CD4-positive, alpha-beta T cell treated with Interleukin-17A for 4 hours (primary cell): ENCODE results near the gene TBC1D30.
"Not testable (repeated sequence)": the region's sequence is repeated elsewhere in the genome, so short reads cannot be mapped to it uniquely, and the experiment has no call there.

Experiments
- DNase-seq: peaks from one replicate; pipeline ENCODE4 v3.0.0-alpha.2; 2020; ENCODE audit warnings: mixed read lengths

TBC1D30 gene

DNA sequence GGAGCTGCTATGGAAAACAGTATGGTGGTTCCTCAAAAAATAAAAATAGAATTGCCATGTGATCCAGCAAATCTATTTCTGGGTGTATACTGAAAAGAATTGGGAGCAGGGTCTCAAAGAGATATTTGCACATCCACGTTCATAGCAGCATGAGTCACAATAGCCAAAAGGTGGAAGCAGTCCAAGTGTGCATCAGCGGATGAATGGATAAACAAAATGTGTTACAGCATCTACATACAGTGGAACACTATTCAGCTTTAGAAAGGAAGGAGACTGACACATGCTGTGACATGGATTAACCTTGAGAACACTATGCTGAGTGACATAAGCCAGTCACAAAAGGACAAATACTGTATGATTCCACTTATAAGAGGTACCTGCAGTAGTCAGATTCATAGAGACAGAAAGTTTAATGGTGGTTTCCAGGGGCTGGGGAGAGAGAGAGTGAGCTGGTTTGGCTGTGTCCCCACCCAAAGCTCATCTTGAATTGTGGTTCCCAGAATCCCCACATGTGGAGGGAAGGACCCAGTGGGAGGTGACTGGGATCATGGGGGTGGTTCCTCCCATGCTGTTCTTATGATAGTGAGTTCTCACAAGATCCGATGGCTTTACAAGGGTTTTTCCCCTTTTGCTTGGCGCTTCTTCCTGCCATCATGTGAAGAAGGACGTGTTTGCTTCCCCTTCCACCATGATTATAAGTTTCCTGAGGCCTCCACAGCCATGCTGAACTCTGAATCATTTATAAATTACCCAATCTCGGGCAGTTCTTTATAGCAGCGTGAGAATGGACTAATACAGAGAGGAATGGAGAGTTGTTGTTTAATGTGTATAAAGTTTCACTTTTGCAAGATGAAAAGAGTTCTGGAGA, 17.6 kb upstream of the TBC1D30 start:
- no peak for DNase-seq

DNA sequence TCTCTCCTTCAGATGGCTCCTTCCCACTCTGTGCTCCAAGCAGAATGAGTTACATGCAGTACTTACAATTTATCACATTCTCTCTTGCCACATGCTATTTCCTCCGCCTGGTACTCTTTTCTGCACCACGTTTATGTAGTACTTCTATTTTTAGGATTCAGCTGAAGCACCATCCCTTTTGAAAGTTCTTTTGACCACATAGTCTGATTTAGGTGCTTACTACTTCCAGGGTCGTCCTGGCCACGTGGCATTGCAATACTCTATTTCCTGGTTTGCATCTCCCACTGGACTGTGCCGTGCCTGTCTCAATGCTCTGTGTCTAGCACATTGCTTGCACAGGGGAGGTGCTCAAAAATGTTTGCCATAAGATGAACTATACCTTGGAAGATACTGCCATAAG, 16.3 kb upstream of the TBC1D30 start:
- DNase-seq: no peak

DNA sequence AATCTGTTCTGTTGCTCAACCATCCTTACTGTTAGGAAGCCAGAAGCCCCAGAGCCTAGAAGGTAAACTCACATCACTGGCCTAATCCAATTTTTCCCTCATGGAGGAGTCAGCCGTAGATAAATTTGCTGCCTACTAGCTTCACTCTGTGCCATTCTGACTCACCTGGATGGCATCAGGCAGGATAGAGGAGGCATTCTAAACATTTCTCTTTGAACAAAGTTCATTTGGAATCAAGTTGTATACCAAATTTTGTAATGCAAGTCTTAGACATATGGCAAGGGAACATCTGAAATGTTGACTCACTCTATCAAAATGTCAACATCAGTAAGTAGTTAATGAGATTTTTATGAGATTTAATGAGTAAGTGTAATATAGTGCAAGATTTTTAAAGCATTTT, 13.6 kb upstream of the TBC1D30 start:
- no peak for DNase-seq

DNA sequence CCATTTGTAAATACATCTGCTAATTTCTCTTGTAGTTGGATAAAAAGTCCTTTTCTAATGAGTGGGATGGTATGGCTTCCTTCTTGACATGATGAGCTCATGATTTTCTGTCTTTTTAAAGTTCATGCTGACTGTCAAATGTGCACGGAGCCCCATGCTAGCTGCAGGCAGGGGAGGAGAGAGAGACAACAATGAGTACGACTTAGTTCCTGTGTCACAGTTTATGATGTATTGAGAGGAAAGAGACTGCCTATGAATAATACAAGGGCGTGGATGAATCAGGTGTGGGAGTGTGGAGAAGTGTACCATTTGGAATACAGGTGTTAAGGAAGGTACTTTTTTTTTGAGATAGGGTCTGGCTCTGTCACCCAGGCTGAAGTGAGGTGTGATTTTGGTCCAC, 10.7 kb upstream of the TBC1D30 start:
- no peak for DNase-seq

DNA sequence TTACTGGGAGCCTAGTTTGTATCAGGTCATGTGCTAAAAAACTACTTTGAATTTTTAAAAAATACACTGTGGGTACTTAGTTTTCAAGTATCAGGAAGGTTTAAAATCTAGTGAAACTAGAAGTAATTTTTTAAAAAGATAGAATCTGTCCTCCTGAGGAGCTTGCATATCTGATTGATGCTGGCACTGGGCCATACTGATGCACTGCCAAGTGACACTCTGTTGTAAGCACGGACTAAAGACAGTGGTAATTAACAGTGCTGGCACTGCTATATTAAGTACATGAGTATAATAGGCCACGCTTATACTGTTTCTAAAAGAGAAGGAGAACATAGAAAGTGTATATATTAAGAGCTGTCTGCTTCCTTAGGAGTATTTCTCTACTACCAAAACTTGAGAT, 10.0 kb upstream of the TBC1D30 start:
- DNase-seq: no peak

DNA sequence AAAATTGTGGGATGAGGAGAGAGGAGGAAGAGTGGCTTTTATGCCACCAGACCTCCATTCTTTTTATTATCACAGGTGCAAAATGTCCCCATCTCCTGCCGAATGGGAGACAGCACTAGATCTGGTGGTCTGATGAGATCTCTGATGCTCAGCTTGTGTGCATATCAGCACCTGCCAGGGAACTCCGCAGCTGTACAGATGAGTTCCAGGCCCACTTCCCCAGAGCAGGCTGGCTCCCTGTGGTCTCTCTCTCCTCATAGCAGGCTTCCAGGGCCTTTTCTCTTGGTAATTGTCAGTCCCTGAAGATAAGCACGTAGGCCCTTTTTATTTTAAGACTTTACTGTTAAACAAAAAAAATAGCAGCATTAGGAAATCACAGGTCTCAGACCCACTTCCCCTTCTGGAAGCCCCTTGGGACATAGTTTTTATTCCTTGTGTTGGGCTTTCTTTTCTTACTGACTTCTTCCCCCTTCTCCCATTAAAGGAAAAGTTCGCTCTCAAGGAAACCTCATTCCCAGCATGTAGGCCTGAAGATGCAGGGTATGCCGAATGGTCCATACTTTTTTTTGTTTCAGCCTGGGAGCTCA, 4.5 kb upstream of the TBC1D30 start:
- no peak for DNase-seq

DNA sequence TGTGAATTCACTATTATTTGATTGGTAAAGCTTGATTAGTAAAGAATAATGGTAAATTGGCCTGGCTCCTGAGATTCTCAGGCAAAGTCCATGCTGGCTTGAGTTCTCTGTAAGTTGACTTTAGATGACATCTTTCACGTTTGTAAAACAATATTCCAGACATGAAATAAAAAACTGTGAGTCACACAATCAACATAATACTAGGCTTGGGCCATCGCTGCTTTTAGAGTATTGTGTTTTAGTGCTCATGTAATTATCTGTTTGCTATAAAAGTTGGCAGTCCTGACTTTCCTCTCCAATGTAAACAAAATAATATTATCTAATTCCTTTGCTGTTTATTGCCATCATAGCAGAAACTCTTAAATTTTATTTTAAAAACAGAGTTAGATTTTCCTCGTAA, 3.9 kb upstream of the TBC1D30 start:
- no peak for DNase-seq

DNA sequence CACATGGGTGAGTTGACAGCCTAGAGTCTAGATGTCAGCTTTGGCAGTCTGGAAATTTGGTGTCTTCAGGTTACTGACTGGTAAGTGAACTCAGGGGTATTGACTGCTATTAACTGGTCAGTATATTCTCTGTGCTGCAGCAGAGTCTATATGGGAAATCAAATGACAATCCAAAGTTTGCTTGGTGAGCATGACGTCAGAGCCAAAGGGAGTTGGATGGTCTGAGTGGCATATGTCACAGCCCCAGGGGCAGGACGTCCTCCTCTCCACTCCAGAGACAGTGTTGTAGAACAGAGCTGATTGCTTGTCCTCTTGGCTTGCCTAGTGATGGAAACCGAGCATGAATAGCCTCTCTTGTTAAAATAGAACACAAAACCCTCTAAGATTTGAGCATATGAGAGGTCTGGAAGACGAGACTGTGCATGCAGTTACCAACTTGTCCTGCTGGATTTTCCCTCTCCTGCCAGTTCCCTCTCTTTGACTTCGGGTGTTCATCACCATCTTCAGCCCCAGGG, 3.3 kb upstream of the TBC1D30 start:
- no peak for DNase-seq

DNA sequence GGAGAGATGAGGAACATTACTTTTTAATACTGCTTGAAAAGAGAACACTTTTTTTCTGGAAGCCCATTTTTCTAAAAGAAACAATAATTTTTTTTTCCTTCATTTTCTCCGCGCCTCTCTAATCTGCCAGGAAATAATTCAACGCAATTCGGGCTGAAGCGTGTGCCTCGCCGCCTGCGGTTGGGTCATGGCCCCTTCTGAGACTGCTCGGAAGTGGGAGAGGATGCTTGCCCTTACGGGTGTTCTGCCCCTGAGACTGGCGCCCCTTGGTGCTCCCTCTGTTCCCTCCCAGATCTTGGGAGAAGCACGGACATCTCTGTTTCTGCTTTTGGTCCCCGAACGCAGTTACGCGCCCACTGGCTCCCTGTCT, 332 bp upstream of the TBC1D30 start:
- DNase-seq: no peak

DNA sequence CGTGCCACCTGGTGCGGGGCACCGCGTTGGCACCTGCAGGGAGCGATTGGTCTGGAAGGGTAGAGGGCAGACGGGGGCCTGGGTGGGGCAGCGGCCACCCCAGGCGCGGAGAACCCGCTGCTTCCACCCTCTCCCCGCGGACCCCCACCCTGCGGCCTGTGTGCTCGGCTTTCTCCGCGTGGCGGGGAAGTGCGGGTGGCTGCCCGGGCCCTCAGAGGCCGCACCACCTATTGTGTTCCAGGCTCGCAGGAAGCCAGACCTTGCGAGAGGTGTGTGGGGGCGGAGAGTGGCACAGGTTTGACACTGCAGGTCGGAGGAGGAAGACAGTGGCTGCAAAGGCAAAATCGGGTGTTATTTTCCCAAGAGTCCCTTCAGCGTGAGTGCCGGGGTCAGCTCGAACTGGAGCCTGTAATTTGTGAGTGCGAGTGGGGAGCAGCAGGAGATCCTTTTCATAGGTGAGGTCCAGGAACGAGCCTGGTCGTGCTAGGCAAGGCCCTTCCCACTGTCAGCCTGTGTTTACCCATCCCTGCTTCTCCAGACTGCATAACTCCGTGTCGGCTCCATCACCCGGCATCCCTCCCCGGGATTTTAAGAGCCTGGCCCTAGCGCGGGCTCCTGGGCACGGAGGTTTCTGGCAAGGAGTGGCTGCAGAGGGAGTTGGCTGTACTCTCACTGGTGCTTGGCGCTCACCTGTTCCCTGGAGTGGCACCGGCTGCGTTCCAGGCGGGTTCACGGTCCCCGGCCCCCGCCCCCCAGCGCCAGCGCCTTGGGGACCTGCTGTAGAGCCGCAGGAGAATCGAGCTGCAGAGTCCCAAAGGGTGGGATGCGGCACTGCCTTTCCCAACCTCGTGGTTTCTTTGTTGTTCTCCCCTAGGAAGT, 935 bp downstream of the TBC1D30 start:
- DNase-seq: no peak

DNA sequence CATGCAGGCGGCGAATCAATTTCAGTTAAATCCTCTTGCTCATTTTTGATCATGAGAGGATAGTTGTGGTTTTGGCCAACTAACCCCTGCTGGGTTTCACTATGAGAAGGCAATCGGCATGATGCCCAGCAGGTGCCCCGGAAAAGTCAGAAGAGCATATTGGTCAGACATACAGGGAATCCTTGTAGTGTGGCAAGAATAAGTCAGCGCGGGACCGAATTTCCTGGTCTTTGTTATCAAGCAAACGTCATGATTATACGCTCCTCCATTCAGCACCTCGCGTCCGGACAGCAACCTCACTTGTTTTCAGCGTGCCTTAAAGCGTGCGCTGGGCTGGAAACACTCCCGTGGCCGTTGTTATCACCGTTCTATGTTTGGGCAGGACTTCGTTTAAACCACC, 1.8 kb downstream of the TBC1D30 start:
- peak; percentile 20 for DNase-seq

DNA sequence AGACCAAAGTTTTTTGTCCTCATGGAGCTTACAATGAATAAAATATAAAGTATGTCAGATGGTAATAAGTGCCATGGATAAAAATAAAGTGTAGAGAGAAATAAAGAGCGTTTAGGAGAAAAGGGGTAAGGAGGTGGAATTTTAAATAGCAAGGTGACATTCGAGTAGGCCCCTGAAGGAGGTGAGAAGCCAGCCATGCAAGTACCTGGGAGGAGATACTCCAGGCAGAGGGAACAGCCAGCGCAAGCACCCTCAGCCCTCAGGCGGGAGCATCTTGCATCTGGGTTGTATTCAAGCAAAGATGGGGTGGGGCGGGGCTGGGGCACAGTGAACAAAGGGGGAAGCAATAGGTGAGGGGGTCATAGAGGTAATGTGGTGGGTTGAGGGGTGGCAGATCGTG, 4.3 kb downstream of the TBC1D30 start:
- DNase-seq: no peak

DNA sequence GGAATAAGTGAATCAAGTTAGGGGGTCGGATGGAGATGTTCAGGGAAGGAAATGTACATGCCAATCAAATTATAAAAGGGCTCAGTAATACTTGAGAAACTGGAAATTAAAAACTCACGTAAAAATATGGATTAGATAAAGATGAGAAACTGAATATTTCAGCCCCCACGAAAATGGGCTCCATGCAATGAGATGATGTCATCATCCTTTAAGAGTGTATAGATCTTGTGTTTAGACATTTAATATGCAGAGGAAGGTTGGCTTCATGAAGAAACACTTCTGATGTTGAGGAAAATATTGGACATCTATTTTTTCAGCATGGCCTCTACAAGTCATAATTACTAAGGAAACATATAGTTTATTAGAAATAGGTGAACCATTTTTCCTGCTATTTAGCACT, 9.5 kb downstream of the TBC1D30 start:
- DNase-seq: no peak

DNA sequence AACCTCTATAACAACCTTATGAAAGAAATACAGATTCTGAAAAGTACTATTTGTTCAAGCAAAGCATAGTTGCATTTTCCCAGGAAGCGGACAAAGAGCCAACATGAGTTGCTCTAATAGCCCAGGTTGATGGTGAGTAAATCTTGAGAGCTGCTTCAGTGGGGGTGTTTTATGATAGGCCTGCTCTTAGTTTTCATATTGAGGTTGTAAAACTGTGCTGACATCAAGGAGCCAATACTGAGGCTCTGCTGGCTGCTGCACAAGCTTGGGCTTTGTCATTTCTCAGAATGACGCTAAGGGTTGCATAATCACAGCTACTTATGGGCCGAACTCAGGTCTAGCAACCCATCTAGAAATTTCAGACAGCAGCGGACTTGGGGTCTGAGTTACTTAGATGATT, 11.5 kb downstream of the TBC1D30 start:
- DNase-seq: no peak

DNA sequence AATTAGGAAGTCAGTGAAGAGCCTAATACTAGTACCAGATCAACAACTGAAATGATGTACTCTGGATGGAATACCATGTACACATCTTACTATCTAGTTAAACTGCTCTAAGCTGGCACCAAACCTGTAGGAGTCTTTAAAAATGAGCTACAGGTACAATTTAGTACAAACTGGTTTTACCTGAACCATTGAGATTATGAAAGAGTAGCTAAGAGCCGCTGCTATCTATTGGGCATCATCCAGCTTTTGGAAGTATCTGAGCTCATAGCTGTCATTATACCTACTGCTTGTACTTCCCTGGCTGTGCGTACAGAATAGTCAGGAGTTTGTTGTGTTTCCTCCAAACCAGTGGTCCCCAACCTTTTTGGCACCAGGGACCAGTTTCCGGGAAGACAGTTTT, 12.4 kb downstream of the TBC1D30 start:
- no peak for DNase-seq

DNA sequence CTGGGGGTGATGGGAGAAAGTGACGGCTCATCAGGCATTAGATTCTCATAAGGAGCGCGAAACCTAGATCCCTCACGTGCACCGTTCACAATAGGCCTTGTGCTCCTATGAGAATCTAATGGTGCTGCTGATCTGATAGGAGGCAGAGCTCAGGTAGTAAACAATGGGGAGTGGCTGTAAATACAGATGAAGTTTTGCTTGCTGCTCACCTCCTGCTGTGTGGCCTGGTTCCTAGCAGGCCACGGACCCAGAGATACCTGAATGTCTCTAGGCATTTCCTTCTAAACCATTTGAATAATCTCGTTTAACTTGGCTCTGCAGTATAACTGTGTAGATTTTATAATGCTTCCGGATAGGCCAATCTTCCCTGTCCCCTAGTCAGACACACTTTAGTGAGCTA, 13.0 kb downstream of the TBC1D30 start:
- no peak for DNase-seq

DNA sequence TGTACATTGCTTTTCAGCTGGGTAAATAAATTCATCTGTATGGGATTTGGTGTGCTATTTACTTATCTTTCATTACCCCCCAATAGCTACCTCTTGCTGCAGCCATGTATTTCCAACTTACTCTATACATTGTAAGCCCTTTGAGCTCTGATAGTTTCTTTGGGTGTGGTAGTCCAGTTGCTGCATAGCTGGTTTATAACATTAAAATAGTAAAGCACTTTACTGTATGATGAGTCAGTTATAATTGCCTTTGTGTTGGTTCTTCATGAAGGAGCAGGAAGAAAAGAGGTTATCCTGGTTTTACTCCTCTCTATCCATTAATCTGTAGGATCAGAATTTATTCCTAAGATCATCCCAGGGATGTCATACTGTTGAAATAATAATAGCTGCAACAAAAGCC, 15.7 kb downstream of the TBC1D30 start:
- no peak for DNase-seq

DNA sequence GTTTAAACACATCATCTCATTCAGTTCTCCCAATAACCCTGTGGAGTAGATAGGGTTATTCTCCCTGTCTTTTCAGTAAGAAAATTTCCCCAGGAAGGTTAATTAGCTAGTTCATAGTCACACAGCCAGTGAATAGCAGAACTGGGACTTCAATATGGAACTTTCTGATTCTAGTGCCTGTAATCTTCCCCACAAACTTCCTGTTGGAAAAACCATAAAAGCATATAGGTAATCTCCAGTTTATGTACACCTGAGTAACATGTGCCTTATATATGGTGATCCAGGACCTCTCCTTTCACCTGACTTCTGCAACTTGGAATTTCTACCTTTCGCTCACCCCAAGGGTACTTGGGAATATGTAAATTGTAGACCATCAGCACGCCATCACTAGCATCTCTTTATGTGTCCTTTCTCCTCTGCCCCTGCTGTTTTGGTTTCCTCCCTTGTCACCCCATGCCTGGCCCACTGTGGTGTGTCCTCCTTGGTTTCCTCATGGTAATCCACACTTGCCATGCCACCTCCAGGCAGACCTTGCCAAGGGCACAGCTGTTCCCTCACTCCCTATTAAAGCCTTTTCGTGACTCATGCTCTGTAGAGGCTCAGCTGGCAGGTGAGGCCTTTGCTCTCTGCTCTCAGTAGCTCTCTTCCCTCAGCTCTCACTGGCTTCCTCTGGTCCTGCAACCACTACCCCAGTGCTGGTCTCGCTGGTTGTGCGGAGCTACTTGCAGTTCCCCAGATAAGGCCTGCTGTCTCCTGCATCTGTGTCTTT, 16.7 kb downstream of the TBC1D30 start:
- DNase-seq: no peak

DNA sequence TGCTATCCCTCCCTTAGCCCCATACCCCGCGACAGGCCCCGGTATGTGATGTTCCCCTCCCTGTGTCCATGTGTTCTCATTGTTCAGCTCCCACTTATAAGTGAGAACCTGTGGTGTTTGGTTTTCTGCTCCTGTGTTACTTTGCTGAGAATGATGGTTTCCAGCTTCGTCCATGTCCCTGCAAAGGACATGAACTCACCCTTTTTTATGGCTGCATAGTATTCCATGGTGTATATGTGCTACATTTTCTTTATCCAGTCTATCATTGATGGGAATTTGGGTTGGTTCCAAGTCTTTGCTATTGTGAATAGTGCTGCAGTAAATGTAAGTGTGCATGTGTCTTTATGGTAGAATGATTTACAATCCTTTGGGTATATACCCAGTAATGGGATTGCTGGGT, 24.0 kb downstream of the TBC1D30 start:
- not testable (repeated sequence) for DNase-seq

DNA sequence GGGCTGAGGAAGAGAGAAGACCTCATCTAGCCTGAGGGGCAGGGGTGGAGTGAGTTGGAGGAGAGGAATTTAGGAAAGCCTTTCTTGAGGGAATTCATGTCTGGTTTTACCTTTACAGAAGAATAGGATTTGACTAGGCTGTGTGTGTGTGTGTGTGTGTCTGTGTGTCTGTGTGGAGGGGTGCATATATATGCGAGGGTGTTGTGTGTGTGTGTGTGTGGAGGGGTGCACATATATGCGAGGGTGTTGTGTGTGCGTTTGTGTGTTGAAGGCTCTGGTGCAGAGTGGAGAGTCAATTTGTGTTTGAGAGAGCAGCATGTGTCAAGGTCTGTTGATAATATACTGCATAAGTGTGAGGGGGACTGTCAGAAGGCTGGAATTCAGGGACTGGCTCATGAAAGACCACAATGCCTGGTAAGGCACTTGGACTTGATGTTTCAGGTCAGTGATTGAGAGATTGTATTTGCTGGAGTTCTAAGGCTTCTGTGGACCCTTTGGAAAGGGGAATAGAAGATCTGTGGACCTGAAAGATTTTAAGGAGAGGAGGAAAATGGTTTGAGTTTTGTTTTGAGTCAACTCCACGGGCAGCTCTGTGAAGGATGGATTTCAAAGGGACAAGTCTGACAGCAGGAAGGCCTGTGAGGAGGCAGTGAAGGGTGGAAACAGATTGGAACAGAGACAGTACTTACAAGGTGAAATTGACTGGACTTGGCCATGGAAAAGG, 34.6 kb downstream of the TBC1D30 start:
- no peak for DNase-seq

DNA sequence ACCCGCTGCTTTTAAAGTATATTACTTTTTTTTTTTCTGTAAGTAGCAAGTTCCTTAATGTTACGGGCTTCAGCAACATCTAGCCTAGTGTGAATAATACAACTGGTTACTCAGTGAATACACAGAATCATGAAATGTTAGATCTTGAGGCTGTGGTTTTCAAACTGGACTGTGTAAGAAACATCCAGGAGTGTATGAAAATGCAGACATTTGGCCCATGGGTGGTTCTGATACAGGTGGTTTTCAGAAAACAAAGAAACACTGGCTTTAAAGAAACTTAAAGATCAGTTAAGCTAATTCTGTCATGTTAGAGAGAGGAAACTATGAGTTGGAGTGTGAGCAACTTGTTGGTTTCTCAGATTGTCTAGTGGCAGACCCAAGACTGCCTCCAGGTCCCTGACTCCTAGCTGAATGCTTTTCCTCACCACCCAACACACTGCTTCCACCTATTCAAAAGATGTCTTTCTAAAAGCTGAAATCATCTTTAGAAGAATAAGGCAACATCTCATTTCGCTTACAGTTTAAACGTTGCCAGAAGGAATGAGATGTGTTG, 36.1 kb downstream of the TBC1D30 start:
- DNase-seq: no peak

DNA sequence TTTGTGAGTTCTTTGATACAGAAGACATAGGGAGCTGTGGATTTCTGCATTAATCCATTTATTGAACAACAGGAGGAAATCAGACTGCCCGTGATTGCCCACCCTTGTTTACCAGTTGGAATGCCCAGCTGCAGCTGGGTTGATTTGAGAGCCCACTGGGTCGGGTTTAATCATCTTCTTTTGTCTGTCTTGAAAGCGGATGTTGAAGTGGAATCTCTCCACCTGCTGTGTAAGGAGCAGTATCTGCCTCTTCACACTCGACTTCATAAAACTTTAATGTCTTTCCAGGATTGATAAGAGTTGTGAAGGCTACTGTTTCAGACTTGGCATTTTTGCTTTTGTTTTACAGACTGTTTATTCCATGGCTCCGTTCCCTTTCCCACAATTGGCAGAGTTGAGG, 39.9 kb downstream of the TBC1D30 start:
- no peak for DNase-seq
